ENCODE data around the gene SPC24. TPM values are rescaled to one million over a fixed set of nuclear protein-coding genes. Genes with fewer than 3 reads are reported as not detected.

SPC24 gene
- total and polyA plus RNA-seq, 2 donors (not counting 3 experiments of a cell fraction or from before 2014, with no cell fraction given): 19.8 to 70.0 TPM

DNA sequence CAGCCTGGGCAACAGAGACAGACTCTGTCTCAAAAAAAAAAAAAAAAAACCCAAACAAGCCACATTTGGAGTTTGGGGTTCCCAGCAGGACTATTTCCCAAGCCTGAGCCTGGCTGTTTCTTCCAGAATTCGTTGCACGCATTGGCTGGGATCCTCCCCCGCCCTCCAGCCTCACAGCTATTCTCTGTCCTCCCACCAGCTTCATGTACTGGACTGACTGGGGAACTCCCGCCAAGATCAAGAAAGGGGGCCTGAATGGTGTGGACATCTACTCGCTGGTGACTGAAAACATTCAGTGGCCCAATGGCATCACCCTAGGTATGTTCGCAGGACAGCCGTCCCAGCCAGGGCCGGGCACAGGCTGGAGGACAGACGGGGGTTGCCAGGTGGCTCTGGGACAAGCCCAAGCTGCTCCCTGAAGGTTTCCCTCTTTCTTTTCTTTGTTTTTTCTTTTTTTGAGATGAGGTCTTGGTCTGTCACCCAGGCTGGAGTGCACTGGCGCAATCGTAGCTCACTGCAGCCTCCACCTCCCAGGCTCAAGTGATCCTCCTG lies 39.6 kb downstream of the SPC24 start:
- CTCF ChIA-PET: interaction anchor here (0.9 to 3.4 kb wide), 2 partner anchors 9 to 10 kb away, joined by 3 to 12 read pairs; no protein-coding TSS in a partner anchor

More for the DNA sequence above, 39.6 kb downstream of the SPC24 start:
- no peaks in the 10 kb centered on the region for H3K27me3 ChIP-seq (ENCODE audit: control insufficient read depth in 2 of 2, insufficient read depth in 2 of 2, low read length in 2 of 2)
- no peaks in the 10 kb centered on the region for H3K9me1 ChIP-seq (replicated peaks; ENCODE audit: control insufficient read depth, extremely low read depth, insufficient read depth, low read length)
- POLR2A ChIA-PET: no interaction called here
- H4K20me1 ChIP-seq (replicated peaks; ENCODE audit: control insufficient read depth, extremely low read depth, insufficient read depth, low read length): no peaks in the 10 kb centered on the region
- no peak for TF ChIP-seq GATA2 (IDR thresholded peaks at IDR 0.05; ENCODE audit: insufficient read depth, insufficient read length, low read depth, low read length)
- no peak for TF ChIP-seq JUN (IDR thresholded peaks at IDR 0.05; ENCODE audit: borderline replicate concordance, insufficient read depth, insufficient read length, low read depth)
- no peak for TF ChIP-seq EZH2 (IDR thresholded peaks at IDR 0.05; ENCODE audit: borderline replicate concordance, low read depth, low read length, severe bottlenecking)
- no peak for TF ChIP-seq FOS (IDR thresholded peaks at IDR 0.05; ENCODE audit: borderline replicate concordance, insufficient read depth, low read length)
- TF ChIP-seq POLR2A (IDR thresholded peaks at IDR 0.05; ENCODE audit: low read depth, low read length): no peak
- no peak for TF ChIP-seq MAX (IDR thresholded peaks at IDR 0.05; ENCODE audit: insufficient read depth, insufficient read length)
- no peak for TF ChIP-seq POLR2AphosphoS5 (IDR thresholded peaks at IDR 0.05; ENCODE audit: insufficient read depth, low read depth, low read length)
- TF ChIP-seq MYC (IDR thresholded peaks at IDR 0.05; ENCODE audit: low read depth, low read length): no peak
- TF ChIP-seq, protein P1, sequence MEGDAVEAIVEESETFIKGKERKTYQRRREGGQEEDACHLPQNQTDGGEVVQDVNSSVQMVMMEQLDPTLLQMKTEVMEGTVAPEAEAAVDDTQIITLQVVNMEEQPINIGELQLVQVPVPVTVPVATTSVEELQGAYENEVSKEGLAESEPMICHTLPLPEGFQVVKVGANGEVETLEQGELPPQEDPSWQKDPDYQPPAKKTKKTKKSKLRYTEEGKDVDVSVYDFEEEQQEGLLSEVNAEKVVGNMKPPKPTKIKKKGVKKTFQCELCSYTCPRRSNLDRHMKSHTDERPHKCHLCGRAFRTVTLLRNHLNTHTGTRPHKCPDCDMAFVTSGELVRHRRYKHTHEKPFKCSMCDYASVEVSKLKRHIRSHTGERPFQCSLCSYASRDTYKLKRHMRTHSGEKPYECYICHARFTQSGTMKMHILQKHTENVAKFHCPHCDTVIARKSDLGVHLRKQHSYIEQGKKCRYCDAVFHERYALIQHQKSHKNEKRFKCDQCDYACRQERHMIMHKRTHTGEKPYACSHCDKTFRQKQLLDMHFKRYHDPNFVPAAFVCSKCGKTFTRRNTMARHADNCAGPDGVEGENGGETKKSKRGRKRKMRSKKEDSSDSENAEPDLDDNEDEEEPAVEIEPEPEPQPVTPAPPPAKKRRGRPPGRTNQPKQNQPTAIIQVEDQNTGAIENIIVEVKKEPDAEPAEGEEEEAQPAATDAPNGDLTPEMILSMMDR (IDR thresholded peaks at IDR 0.05; ENCODE audit: extremely low read depth in 1 of 2, insufficient read depth in 1 of 2, low read depth in 1 of 2, low read length in 2 of 2): no peak
- no peak overlapping the region for H3K27ac ChIP-seq (ENCODE audit: insufficient read depth, low read depth, low read length)
- peaks cover 25% of the 10 kb centered on the region for H3K79me2 ChIP-seq (ENCODE audit: control insufficient read depth, insufficient read depth, low read length)
- DNase-seq (ENCODE audit: low read depth, low spot score): no peak
- no peak overlapping the region for H3K9ac ChIP-seq (replicated peaks; ENCODE audit: extremely low read depth, insufficient read depth, low read length)
- peaks cover 28 to 32% of the 10 kb centered on the region in 2 experiments for H3K36me3 ChIP-seq (ENCODE audit: control insufficient read depth in 2 of 2, extremely low read depth in 1 of 2, insufficient read depth in 2 of 2, low read length in 2 of 2)
- H3K9me3 ChIP-seq (replicated peaks; ENCODE audit: control insufficient read depth, insufficient read depth, low read length): no peaks in the 10 kb centered on the region
- H3K4me3 ChIP-seq (replicated peaks in 1 of 3; ENCODE audit: insufficient read depth in 1 of 3, low read depth in 1 of 3, low read length in 3 of 3): no peak overlapping the region
- FAIRE-seq: peak; percentile 52
- H3K4me1 ChIP-seq (ENCODE audit: control insufficient read depth, extremely low read depth, insufficient read depth, low read length): no peaks in the 10 kb centered on the region
- H2AFZ ChIP-seq (ENCODE audit: low read depth, low read length): no peak overlapping the region
- BruUV-seq (replicated peaks): no TSS peak
- dilution Hi-C loops (cut with MboI; ENCODE audit: extremely low pct_ligation_motif_present, low sequenced_read_pairs): no loop called here
- H3K4me2 ChIP-seq (ENCODE audit: insufficient read depth, low read length): no peak overlapping the region
- intact Hi-C loops (cut with micrococcal nuclease): no loop called here

Data from endothelial cell of umbilical vein (primary cell).